DMS114 treated with DMSO at 0.1 percent for 48 hours (cell line): Measurements from ENCODE around the gene PCDHGA10.
"Not testable (repeated sequence)": the region's sequence is repeated elsewhere in the genome, so short reads cannot be mapped to it uniquely, and the experiment has no call there.

Experiments used
- DNase-seq: peaks from one replicate; lab custom pipeline; 2025; ENCODE audit not compliant: unreplicated experiment; lab: John Stamatoyannopoulos, UW

Gene PCDHGA10

DNA sequence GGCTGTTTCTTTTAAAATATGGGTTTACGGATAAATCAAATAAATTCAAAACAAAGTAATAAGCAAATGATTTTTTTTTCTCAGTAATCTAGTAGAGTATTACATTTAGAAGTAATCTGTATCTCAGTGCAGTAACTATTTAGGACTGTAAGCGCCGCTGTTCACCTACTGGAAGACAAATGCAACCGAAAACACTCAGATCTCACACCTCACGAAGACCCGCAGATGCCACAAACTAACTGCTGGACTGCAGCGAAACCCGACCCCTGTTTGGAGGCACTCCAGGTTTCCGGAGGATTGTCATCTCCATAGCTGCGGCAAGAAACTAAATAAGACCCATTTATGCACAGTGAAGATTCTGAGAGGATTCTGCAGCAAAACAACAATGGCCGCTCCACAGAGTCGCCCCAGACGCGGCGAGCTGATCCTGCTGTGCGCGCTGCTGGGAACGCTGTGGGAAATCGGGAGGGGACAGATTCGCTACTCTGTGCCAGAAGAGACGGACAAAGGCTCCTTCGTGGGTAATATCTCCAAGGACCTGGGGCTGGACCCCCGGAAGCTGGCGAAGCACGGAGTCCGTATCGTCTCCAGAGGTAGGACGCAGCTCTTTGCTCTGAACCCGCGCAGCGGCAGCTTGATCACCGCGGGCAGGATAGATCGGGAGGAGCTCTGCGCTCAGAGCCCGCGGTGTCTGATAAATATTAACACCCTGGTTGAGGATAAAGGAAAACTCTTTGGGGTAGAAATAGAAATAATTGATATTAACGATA is 20.2 kb upstream of the PCDHGA10 start, which contains the start of gene PCDHGA8:
TSS of gene PCDHGA8 (plus strand) at position 205 of the 770 bp plus-strand sequence. CDS start at position 386, 181 bp downstream.
- no peak for DNase-seq

DNA sequence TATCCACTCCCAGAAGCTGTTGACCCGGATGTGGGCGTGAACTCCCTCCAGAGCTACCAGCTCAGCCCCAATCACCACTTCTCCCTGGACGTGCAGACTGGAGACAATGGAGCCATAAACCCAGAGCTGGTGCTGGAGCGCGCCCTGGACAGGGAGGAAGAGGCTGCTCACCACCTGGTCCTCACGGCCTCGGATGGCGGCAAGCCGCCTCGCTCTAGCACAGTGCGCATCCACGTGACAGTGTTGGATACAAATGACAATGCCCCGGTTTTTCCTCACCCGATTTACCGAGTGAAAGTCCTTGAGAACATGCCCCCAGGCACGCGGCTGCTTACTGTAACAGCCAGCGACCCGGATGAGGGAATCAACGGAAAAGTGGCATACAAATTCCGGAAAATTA is 19.5 kb upstream of the PCDHGA10 start:
- no peak for DNase-seq

DNA sequence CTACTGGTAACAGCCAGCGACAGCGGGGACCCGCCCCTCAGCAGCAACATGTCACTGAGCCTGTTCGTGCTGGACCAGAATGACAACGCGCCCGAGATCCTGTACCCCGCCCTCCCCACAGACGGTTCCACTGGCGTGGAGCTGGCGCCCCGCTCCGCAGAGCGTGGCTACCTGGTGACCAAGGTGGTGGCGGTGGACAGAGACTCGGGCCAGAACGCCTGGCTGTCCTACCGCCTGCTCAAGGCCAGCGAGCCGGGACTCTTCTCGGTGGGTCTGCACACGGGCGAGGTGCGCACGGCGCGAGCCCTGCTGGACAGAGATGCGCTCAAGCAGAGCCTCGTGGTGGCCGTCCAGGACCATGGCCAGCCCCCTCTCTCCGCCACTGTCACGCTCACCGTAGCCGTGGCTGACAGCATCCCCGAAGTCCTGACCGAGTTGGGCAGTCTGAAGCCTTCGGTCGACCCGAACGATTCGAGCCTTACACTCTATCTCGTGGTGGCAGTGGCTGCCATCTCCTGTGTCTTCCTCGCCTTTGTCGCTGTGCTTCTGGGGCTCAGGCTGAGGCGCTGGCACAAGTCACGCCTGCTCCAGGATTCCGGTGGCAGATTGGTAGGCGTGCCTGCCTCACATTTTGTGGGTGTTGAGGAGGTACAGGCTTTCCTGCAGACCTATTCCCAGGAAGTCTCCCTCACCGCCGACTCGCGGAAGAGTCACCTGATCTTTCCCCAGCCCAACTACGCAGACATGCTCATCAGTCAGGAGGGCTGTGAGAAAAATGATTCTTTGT is 18.2 kb upstream of the PCDHGA10 start:
- DNase-seq, result not testable (repeated sequence)

DNA sequence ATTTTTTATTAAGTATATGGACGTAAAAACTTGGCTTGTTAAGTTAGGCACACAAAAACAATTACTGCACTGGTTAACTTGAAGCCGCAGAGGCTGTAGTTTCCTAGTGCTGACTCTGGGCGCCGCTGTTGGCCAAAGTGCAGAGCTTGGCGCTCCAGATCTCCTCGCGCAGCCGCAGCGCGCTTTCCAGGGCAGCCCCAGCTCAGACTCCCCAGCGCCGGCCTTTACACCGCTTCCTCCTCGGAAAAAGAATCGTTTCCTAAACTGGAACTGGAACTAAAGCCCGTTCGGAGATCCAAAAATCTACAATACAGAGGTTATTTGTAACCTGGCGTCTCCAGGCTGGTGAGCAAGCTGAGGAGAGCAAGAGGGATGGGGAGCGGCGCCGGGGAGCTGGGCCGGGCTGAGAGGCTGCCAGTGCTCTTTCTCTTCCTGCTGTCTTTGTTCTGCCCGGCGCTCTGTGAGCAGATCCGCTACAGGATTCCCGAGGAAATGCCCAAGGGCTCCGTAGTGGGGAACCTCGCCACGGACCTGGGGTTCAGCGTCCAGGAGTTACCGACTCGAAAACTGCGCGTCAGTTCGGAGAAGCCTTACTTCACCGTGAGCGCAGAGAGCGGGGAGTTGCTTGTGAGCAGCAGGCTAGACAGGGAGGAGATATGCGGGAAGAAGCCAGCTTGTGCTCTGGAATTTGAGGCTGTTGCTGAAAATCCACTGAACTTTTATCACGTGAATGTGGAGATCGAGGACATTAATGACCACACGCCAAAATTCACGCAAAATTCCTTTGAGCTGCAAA is 14.8 kb upstream of the PCDHGA10 start, which contains the start of gene PCDHGB5:
TSS of gene PCDHGB5 (plus strand) at position 192 of the 796 bp plus-strand sequence. CDS start at position 373, 181 bp downstream.
- DNase-seq, result not testable (repeated sequence)

DNA sequence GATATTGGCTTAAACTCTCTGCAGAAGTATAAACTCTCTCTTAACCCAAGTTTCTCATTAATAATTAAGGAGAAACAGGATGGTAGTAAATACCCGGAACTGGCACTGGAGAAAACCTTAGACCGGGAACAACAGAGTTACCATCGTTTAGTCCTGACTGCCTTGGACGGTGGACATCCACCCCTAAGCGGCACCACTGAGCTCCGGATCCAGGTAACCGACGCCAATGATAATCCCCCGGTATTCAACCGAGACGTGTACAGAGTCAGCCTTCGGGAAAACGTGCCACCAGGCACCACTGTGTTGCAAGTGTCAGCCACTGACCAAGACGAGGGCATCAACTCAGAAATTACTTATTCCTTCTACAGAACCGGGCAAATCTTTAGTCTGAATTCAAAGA is 14.2 kb upstream of the PCDHGA10 start:
- no peak for DNase-seq

DNA sequence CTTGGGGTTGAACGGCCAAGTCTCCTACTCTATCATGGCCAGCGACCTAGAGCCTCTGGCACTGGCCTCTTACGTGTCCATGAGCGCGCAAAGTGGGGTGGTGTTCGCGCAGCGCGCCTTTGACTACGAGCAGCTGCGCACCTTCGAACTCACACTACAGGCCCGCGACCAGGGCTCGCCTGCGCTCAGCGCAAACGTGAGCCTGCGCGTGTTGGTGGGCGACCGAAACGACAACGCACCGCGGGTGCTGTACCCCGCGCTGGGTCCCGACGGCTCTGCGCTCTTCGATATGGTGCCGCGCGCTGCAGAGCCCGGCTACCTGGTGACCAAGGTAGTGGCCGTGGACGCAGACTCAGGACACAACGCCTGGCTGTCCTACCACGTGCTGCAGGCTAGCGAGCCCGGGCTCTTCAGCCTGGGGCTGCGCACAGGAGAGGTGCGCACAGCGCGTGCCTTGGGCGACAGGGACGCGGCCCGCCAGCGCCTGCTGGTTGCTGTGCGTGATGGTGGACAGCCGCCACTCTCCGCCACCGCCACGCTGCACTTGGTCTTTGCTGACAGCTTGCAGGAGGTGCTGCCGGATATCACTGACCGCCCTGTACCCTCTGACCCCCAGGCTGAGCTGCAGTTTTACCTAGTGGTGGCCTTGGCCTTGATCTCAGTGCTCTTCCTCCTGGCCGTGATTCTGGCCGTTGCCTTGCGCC is 13.1 kb upstream of the PCDHGA10 start:
- no peak for DNase-seq

DNA sequence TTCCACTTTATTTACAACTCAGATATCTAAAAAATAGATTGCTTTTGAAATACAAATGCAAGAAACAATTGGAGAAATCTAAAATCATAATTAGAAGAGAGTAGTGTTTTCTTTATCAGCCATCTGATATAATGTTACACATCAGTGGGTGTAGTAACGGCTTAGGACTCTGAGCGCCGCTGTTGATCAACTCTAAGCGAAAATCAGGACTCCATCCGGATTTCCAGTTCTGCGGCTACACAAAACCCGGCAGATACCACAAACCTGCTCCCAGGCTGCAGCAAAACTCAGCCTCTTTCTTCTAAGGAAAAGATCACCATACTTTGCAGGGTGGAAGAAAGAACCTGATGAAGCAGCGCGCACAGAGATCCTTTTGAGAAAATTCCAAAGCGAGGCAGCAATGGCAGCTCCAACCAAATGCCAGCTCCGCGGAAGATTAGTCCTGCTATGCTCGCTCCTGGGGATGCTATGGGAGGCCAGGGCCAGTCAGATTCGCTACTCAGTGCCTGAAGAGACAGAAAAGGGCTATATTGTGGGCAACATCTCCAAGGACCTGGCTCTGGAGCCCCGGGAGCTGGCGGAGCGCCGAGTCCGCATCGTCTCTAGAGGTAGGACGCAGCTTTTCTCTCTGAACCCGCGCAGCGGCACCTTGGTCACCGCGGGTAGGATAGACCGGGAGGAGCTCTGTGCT is 10.1 kb upstream of the PCDHGA10 start, which contains the start of gene PCDHGA9:
TSS of gene PCDHGA9 (plus strand) at position 226 of the 691 bp plus-strand sequence. CDS start at position 401, 175 bp downstream.
- no peak for DNase-seq

DNA sequence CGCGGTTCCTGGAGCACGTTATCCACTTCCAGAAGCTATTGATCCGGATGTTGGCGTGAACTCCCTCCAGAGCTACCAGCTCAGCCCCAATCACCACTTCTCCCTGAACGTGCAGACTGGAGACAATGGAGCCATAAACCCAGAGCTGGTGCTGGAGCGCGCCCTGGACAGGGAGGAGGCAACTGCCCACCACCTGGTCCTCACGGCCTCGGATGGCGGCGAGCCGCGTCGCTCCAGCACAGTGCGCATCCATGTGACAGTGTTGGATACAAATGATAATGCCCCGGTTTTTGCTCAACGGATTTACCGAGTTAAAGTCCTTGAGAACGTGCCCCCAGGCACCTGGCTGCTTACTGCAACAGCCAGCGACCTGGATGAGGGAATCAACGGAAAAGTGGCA is 9.4 kb upstream of the PCDHGA10 start:
- no peak for DNase-seq

DNA sequence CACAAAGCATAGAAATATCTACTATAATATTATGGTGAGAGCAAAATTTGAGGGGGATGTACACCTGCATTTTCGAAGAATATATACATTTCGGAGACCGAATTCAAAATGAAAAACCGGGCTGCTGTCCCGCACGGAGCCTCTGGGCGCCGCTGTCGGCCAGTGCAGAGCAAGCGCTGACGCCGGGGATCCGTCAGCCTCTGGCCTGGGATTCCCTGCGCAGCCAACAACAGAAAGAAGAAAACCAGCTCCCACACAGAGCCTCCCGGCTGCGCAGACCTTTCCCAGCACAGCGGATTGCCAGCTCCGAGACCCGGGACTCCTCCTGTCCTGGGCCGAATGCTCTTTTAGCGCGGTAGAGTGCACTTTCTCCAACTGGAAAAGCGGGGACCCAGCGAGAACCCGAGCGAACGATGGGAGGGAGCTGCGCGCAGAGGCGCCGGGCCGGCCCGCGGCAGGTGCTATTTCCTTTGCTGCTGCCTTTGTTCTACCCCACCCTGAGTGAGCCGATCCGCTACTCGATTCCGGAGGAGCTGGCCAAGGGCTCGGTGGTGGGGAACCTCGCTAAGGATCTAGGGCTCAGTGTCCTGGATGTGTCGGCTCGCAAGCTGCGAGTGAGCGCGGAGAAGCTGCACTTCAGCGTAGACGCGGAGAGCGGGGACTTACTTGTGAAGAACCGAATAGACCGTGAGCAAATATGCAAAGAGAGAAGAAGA is 4.8 kb upstream of the PCDHGA10 start, which contains the start of gene PCDHGB6:
TSS of gene PCDHGB6 (plus strand) at position 232 of the 716 bp plus-strand sequence. CDS start at position 414, 182 bp downstream.
- DNase-seq, result not testable (repeated sequence)

DNA sequence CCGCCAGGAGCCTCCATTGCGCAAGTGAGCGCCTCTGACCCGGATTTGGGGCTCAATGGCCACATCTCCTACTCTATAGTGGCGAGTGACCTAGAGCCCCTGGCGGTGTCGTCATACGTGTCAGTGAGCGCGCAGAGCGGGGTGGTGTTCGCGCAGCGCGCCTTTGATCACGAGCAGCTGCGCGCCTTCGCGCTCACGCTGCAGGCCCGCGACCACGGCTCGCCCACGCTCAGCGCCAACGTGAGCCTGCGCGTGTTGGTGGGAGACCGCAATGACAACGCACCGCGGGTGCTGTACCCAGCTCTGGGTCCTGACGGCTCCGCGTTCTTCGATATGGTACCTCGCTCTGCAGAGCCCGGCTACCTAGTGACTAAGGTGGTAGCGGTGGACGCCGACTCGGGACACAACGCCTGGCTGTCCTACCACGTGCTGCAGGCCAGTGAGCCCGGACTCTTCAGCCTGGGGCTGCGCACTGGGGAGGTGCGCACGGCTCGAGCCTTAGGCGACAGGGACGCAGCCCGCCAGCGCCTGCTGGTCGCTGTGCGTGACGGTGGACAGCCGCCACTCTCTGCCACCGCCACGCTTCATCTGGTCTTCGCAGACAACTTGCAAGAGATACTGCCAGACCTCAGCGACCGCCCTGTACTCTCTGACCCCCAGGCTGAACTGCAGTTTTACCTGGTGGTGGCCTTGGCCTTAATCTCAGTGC is 3.0 kb upstream of the PCDHGA10 start:
- DNase-seq, result no peak

DNA sequence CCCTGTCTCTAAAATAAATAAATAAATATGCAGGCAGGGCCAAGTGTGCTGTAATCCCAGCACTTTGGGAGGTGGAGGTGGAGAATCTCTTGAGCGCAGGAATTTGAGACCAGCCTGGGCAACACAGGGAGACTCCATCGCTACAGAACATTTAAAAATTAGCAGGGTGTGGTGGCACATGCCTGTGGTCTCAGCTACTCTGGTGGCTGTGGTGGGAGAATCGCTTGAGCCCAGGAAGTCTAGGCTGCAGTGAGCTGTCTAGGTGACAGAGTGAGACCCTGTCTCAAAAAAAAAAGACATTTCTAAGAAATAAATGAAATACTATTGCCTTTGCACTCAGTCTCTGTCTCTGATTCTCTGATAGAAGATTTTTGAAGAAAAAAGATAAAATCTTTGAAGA is 1.2 kb upstream of the PCDHGA10 start:
- no peak for DNase-seq

DNA sequence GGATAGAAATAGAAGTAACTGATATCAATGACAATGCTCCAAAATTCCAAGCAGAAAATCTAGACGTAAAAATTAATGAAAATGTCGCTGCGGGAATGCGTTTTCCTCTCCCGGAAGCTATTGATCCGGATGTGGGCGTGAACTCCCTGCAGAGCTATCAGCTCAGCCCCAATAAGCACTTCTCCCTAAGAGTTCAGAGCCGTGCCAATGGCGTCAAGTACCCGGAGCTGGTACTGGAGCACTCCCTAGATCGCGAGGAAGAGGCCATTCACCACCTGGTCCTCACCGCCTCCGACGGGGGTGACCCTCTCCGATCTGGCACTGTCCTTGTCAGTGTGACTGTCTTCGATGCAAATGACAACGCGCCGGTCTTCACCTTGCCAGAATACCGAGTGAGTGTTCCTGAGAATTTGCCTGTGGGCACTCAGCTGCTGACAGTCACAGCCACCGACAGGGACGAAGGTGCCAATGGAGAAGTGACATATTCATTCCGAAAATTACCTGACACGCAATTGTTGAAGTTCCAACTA is 818 bp downstream of the PCDHGA10 start:
- DNase-seq, result no peak

DNA sequence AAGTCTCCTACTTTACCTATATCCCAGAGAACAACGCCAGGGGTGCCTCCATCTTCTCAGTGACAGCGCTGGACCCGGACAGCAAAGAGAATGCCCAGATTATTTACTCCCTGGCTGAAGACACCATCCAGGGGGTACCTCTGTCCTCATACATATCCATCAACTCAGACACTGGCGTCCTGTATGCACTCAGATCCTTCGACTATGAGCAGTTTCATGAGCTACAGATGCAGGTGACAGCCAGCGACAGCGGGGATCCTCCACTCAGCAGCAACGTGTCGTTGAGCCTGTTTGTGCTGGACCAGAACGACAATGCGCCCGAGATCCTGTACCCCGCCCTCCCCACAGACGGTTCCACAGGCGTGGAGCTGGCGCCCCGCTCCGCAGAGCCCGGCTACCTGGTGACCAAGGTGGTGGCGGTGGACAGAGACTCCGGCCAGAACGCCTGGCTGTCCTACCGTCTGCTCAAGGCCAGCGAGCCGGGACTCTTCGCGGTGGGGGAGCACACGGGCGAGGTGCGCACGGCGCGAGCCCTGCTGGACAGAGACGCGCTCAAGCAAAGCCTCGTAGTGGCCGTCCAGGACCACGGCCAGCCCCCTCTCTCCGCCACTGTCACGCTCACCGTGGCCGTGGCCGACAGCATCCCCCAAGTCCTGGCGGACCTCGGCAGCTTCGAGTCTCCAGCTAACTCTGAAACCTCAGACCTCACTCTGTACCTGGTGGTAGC is 1.9 kb downstream of the PCDHGA10 start:
- DNase-seq, result not testable (repeated sequence)

DNA sequence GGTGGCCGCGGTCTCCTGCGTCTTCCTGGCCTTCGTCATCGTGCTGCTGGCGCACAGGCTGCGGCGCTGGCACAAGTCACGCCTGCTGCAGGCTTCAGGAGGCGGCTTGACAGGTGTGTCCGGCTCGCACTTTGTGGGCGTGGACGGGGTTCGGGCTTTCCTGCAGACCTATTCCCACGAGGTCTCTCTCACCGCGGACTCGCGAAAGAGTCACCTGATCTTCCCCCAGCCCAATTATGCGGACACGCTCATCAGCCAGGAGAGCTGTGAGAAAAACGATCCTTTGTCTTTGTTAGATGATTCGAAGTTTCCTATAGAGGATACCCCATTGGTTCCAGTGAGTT is 2.5 kb downstream of the PCDHGA10 start:
- not testable (repeated sequence) for DNase-seq

DNA sequence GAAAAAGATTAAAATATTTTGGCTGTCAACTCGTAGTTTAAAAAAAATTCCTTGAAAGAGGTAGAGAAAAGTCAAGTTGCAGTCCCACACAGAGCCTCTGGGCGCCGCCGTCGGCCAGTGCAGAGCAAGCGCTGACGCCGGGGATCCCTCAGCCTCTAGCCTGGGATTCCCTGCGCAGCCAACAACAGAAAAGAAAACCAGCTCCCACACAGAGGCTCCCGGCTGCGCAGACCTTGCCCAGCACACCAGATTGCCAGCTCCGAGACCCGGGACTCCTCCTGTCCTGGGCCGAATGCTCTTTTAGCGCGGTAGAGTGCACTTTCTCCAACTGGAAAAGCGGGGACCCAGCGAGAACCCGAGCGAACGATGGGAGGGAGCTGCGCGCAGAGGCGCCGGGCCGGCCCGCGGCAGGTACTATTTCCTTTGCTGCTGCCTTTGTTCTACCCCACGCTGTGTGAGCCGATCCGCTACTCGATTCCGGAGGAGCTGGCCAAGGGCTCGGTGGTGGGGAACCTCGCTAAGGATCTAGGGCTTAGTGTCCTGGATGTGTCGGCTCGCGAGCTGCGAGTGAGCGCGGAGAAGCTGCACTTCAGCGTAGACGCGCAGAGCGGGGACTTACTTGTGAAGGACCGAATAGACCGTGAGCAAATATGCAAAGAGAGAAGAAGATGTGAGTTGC is 4.8 kb downstream of the PCDHGA10 start, which contains the start of gene PCDHGB7:
TSS of gene PCDHGB7 (plus strand) at position 184 of the 679 bp plus-strand sequence. CDS start at position 367, 183 bp downstream.
- not testable (repeated sequence) for DNase-seq

DNA sequence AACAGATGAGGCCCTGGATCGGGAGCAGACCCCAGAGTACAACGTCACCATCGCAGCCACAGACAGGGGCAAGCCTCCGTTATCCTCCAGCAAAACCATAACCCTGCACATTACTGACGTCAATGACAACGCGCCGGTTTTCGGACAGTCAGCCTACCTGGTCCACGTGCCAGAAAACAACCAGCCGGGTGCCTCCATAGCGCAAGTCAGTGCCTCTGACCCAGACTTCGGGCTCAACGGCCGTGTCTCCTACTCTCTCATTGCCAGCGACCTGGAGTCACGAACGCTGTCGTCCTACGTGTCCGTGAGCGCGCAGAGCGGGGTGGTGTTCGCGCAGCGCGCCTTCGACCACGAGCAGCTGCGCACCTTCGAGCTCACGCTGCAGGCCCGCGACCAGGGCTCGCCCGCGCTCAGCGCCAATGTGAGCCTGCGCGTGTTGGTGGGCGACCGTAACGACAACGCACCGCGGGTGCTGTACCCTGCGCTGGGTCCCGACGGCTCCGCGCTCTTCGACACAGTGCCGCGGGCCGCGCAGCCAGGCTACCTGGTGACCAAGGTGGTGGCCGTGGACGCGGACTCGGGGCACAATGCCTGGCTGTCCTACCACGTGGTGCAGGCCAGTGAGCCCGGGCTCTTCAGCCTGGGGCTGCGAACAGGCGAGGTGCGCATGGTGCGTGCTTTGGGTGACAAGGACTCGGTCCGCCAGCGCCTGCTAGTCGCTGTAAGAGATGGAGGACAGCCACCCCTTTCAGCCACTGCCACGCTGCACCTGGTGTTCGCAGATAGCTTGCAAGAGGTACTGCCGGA is 6.5 kb downstream of the PCDHGA10 start:
- DNase-seq, result no peak
